GM19395 (cell line): ENCODE data around the gene ETFB.

Experiments
- ATAC-seq: cut with Tn5 transposase; IDR thresholded peaks from one replicate; pipeline ENCODE4 v1.9.1; 2021; ENCODE audit warnings: mild to moderate bottlenecking, moderate library complexity; ENCODE audit not compliant: unreplicated experiment

Gene ETFB

GRCh38 chr19:51329411-51329810 lies 36.8 kb downstream of the ETFB start:
- ATAC-seq: no peak

GRCh38 chr19:51327066-51328001 lies 38.9 kb downstream of the ETFB start:
- ATAC-seq: no peak

GRCh38 chr19:51326216-51327065 lies 39.7 kb downstream of the ETFB start:
- no peak for ATAC-seq

- ATAC-seq: no peak
Measured at GRCh38 chr19:51325161-51325976, 40.8 kb downstream of the ETFB start.

GRCh38 chr19:51324167-51324481 lies 42.1 kb downstream of the ETFB start:
- no peak for ATAC-seq

GRCh38 chr19:51323481-51324166 lies 42.6 kb downstream of the ETFB start:
- no peak for ATAC-seq

GRCh38 chr19:51321799-51322198 lies 44.4 kb downstream of the ETFB start:
- ATAC-seq: no peak

GRCh38 chr19:51320280-51320657 lies 45.9 kb downstream of the ETFB start:
- no peak for ATAC-seq

GRCh38 chr19:51319649-51320279 lies 46.4 kb downstream of the ETFB start:
- ATAC-seq: no peak

GRCh38 chr19:51318687-51319648 lies 47.2 kb downstream of the ETFB start:
- ATAC-seq: no peak

- ATAC-seq: no peak
Measured at GRCh38 chr19:51317968-51318367, 48.2 kb downstream of the ETFB start.

GRCh38 chr19:51317376-51317775 lies 48.8 kb downstream of the ETFB start:
- ATAC-seq: no peak

GRCh38 chr19:51316688-51317087 lies 49.5 kb downstream of the ETFB start:
- no peak for ATAC-seq

GRCh38 chr19:51311351-51312257 lies 54.6 kb downstream of the ETFB start, which contains the start of gene IGLON5:
Gene IGLON5, plus strand, starts transcription at chr19:51311644. Its CDS starts 204 bp downstream, at chr19:51311848.
- no peak for ATAC-seq

- no peak for ATAC-seq
Measured at GRCh38 chr19:51305479-51305878, 60.7 kb downstream of the ETFB start.

- no peak for ATAC-seq
Measured at GRCh38 chr19:51301266-51301665, 64.9 kb downstream of the ETFB start.

- no peak for ATAC-seq
Measured at GRCh38 chr19:51297406-51297805, 68.8 kb downstream of the ETFB start.
